SK-N-SH (cell line): ENCODE data around the gene SPDYE9.
"Not testable (repeated sequence)": the region's sequence is repeated elsewhere in the genome, so short reads cannot be mapped to it uniquely, and the experiment has no call there.

ENCODE experiments used
- ELF1 ChIP-seq: IDR thresholded peaks from 2 replicates; pipeline ENCODE4 v1.4.0; 2012
- GABPA ChIP-seq: IDR thresholded peaks from 2 replicates; pipeline ENCODE4 v1.4.0; 2012; ENCODE audit warnings: low read depth, mild to moderate bottlenecking
- JUND ChIP-seq: IDR thresholded peaks from 2 replicates; pipeline ENCODE4 v1.4.0; 2012
- MXI1 ChIP-seq: IDR thresholded peaks from 2 replicates; pipeline ENCODE4 v1.6.1; 2012; ENCODE audit warnings: mild to moderate bottlenecking, low read depth, low read length, improper control_type of control experiment
- NFIC ChIP-seq: IDR thresholded peaks from 2 replicates; pipeline ENCODE4 v1.4.0; 2012; ENCODE audit warnings: borderline replicate concordance
- POLR2AphosphoS5 ChIP-seq: IDR thresholded peaks from 2 replicates; pipeline ENCODE4 v1.6.1; 2012; ENCODE audit warnings: low read depth, low read length
- TEAD4 ChIP-seq: IDR thresholded peaks from 2 replicates; pipeline ENCODE4 v1.4.0; 2012; ENCODE audit warnings: mild to moderate bottlenecking, borderline replicate concordance; ENCODE audit not compliant: insufficient read depth
- TF ChIP-seq, protein P1 (sequence below): IDR thresholded peaks from 2 replicates; pipeline ENCODE4 v1.6.1; 2012; ENCODE audit warnings: mild to moderate bottlenecking, low read depth, low read length, moderate library complexity

GRCh38 chr7:73057811-73058210 lies 28.0 kb downstream of the SPDYE9 start, which contains the start of gene SPDYE11:
- TF ChIP-seq, protein P1, sequence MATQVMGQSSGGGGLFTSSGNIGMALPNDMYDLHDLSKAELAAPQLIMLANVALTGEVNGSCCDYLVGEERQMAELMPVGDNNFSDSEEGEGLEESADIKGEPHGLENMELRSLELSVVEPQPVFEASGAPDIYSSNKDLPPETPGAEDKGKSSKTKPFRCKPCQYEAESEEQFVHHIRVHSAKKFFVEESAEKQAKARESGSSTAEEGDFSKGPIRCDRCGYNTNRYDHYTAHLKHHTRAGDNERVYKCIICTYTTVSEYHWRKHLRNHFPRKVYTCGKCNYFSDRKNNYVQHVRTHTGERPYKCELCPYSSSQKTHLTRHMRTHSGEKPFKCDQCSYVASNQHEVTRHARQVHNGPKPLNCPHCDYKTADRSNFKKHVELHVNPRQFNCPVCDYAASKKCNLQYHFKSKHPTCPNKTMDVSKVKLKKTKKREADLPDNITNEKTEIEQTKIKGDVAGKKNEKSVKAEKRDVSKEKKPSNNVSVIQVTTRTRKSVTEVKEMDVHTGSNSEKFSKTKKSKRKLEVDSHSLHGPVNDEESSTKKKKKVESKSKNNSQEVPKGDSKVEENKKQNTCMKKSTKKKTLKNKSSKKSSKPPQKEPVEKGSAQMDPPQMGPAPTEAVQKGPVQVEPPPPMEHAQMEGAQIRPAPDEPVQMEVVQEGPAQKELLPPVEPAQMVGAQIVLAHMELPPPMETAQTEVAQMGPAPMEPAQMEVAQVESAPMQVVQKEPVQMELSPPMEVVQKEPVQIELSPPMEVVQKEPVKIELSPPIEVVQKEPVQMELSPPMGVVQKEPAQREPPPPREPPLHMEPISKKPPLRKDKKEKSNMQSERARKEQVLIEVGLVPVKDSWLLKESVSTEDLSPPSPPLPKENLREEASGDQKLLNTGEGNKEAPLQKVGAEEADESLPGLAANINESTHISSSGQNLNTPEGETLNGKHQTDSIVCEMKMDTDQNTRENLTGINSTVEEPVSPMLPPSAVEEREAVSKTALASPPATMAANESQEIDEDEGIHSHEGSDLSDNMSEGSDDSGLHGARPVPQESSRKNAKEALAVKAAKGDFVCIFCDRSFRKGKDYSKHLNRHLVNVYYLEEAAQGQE = not testable (repeated sequence)
- not testable (repeated sequence) for TF ChIP-seq ELF1, GABPA, NFIC, TEAD4, MXI1, POLR2AphosphoS5, JUND
